ENCODE measurements around the gene DNAH7. TPM values are rescaled to one million over a fixed set of nuclear protein-coding genes. Genes with fewer than 3 reads are reported as not detected.

Gene DNAH7
- total RNA-seq, 6 experiments from 2014 or later = 0.05 to 0.41 (median 0.23) TPM

DNA sequence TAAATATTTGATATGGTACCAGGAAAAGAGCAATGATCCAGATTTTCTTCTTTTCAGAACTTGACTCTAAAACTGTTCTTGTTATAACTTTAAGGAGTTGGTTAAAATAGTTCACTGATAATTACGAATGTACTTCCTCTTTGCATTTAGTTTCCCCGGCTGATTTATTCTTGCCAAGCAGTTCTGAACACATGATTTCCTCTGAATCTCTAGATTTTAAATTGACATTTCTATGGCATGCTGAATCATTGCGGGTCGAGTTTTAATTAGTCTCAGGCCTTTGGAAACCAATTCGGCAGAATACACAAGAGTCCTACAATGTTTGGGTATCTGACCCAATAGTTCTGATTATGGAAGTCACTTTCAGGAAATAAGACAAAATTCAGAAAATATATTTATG is 37.3 kb upstream of the DNAH7 start:
- Mint-ChIP-seq H3K4me3 (no peak overlapping the region), H3K36me3 (ENCODE audit: low read depth) (no peaks in the 10 kb centered on the region), H3K27ac (no peak overlapping the region), H3K9me3 (no peaks in the 10 kb centered on the region), H3K4me1 (ENCODE audit: low read depth) (peaks cover 7% of the 10 kb centered on the region), H3K27me3 (ENCODE audit: insufficient read depth) (peaks cover 4% of the 10 kb centered on the region; the same call in 1 of the 2 replicates)
- no peak for DNase-seq
- no peak for TF ChIP-seq CTCF (IDR thresholded peaks at IDR 0.05)

GRCh38 chr2:196104066-196104465 is 35.4 kb upstream of the DNAH7 start:
- no peak for DNase-seq
- H3K4me1 Mint-ChIP-seq (ENCODE audit: low read depth) = peaks cover 11% of the 10 kb centered on the region
- no peak overlapping the region for H3K4me3 Mint-ChIP-seq
- H3K36me3 Mint-ChIP-seq (ENCODE audit: low read depth) = no peaks in the 10 kb centered on the region
- no peak overlapping the region for H3K27ac Mint-ChIP-seq
- no peaks in the 10 kb centered on the region for H3K9me3 Mint-ChIP-seq
- TF ChIP-seq CTCF (IDR thresholded peaks at IDR 0.05) = no peak
- H3K27me3 Mint-ChIP-seq (ENCODE audit: insufficient read depth) = peaks cover 2% of the 10 kb centered on the region

DNA sequence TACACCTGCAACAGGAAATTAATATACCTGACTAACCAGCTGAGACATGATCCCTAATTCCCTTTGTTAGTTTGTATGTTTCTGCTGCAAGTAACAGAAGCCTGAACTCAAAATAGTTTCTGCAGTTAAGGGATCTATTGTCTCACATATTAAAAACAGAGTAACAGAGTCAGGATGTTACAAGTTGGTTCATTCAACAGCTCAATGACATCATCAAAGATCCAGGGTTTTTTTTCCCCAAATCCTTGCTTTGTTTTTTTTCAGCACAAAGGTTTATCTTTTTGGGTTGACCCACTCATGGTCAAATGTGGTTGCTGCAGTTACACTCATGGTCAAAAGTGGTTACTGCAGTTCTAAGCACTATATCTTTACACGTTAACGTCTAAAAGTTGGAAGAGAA is 35.0 kb upstream of the DNAH7 start:
- Mint-ChIP-seq H3K27ac (no peak overlapping the region), H3K27me3 (ENCODE audit: insufficient read depth) (peaks cover 1% of the 10 kb centered on the region; the same call in 1 of the 2 replicates), H3K4me1 (ENCODE audit: low read depth) (peaks cover 11% of the 10 kb centered on the region), H3K9me3 (no peaks in the 10 kb centered on the region), H3K36me3 (ENCODE audit: low read depth) (no peaks in the 10 kb centered on the region), H3K4me3 (no peak overlapping the region)
- no peak for DNase-seq
- TF ChIP-seq CTCF (IDR thresholded peaks at IDR 0.05) = no peak

GRCh38 chr2:196101325-196101991 is 32.8 kb upstream of the DNAH7 start:
- Mint-ChIP-seq H3K9me3 (no peaks in the 10 kb centered on the region), H3K4me3 (no peak overlapping the region), H3K4me1 (ENCODE audit: low read depth) (peaks cover 11% of the 10 kb centered on the region), H3K27ac (no peak overlapping the region; the same call in 1 of the 2 replicates), H3K27me3 (ENCODE audit: insufficient read depth) (peaks cover 1% of the 10 kb centered on the region; the same call in 1 of the 2 replicates), H3K36me3 (ENCODE audit: low read depth) (no peaks in the 10 kb centered on the region)
- DNase-seq = no peak
- TF ChIP-seq CTCF (IDR thresholded peaks at IDR 0.05) = no peak

DNA sequence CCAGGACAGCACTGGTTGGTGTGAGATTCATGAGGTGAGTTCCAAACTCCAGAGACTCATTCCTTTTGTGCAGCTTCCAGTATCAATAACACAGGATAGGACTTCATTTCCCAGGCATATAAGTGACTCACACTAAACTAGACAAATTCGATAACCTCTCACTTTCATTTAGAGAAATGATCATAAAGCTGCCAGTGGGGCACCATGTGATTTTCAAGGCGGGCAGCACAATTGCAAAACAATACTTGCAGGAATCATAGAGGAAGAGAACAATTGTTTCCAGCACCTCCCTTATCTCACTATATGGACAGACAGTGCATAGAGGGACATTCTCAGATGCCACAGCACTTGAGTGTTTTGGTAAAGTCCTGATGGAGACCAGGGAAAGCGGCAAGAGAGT is 31.3 kb upstream of the DNAH7 start:
- Mint-ChIP-seq H3K27ac (no peak overlapping the region), H3K36me3 (ENCODE audit: low read depth) (no peaks in the 10 kb centered on the region), H3K9me3 (no peaks in the 10 kb centered on the region), H3K4me1 (ENCODE audit: low read depth) (peaks cover 11% of the 10 kb centered on the region), H3K27me3 (ENCODE audit: insufficient read depth) (peaks cover 1% of the 10 kb centered on the region; the same call in 1 of the 2 replicates), H3K4me3 (no peak overlapping the region)
- DNase-seq = no peak
- no peak for TF ChIP-seq CTCF (IDR thresholded peaks at IDR 0.05)

All from HFFc6 (cell line).